GM12878 (cell line): ENCODE results near the gene NKX2-2. TPM values are rescaled to one million over a fixed set of nuclear protein-coding genes. Genes with fewer than 3 reads are reported as not detected.

Experiments used
- ATAC-seq: fragments of 200-7000 bp; cut with Tn5 transposase; 3 replicates; pipeline ENCODE4 v1.9.1; 2020; ENCODE audit warnings: mild to moderate bottlenecking, moderate library complexity
- BruUV-seq: library from RNA; stranded (reverse); fragments of 400-500 nt; replicated peaks from 2 replicates; lab custom pipeline; 2021; lab: Mats Ljungman, UMichigan
- CTCF ChIA-PET: fragments of 300-600 bp; sonication (Branson Sonifier 250); formaldehyde crosslinking; extraction: SDS; loops from one replicate; lab custom pipeline; 2021; ENCODE audit warnings: inconsistent platforms; lab: Yijun Ruan, JAX
- POLR2A ChIA-PET: fragments of 350-600 bp; formaldehyde crosslinking; extraction: SDS; loops from one replicate; lab custom pipeline; 2021; ENCODE audit warnings: inconsistent platforms; lab: Charles Lee
- RAD21 ChIA-PET: fragments of 300-600 bp; sonication (Branson Sonifier 250); formaldehyde crosslinking; loops from one replicate; lab custom pipeline; 2023; ENCODE audit warnings: antibody characterized with exemption; ENCODE audit not compliant: unreplicated experiment; lab: Charles Lee
- SMC1A ChIA-PET: fragments of 300-600 bp; sonication (Branson Sonifier 250); formaldehyde crosslinking; loops from one replicate; lab custom pipeline; 2023; ENCODE audit not compliant: unreplicated experiment, uncharacterized antibody; lab: Charles Lee
- DNase-seq: peaks from one replicate; pipeline ENCODE4 v3.0.0-alpha.2; 2011; ENCODE audit warnings: low read depth, low spot score
- FAIRE-seq: peaks from 3 replicates; lab custom pipeline; 2011; peaks lifted over from hg19 to GRCh38; lab: Jason Lieb, UNC
- H2AFZ ChIP-seq: 2 replicates; pipeline ENCODE4 v1.6.0; 2011; ENCODE audit warnings: low read depth, low read length, control low read depth; ENCODE audit not compliant: control insufficient read depth
- H3K27ac ChIP-seq: 2 replicates; pipeline ENCODE4 v1.5.1; 2011; ENCODE audit warnings: control low read depth; ENCODE audit not compliant: control insufficient read depth, insufficient read depth
- H3K27me3 ChIP-seq, 2 experiments: replicated peaks in 1 of 2; 2 replicates each; pipeline versions ENCODE4 v1.6.0 to v1.6.1; 2011; ENCODE audit warnings: low read length in 1 of 2; ENCODE audit not compliant: control insufficient read depth in 2 of 2, insufficient read depth in 2 of 2
- H3K36me3 ChIP-seq, 2 experiments: 2 replicates each; pipeline ENCODE4 v1.5.1; 2011; ENCODE audit warnings: low read length in 1 of 2; ENCODE audit not compliant: control insufficient read depth in 2 of 2, insufficient read depth in 2 of 2
- H3K4me1 ChIP-seq: 2 replicates; pipeline ENCODE4 v1.6.1; 2011; ENCODE audit warnings: mild to moderate bottlenecking, low read length, moderate library complexity, mixed read lengths; ENCODE audit not compliant: control insufficient read depth, insufficient read depth
- H3K4me2 ChIP-seq: 2 replicates; pipeline ENCODE4 v1.6.0; 2011; ENCODE audit warnings: control low read depth; ENCODE audit not compliant: control insufficient read depth, insufficient read depth
- H3K4me3 ChIP-seq: fragments of 200-600 bp; sonication (generic); 2 replicates; pipeline ENCODE4 v1.5.1; 2016
- H3K79me2 ChIP-seq: 2 replicates; pipeline ENCODE4 v1.6.0; 2011; ENCODE audit warnings: low read length; ENCODE audit not compliant: control insufficient read depth, insufficient read depth
- H3K9ac ChIP-seq: 2 replicates; pipeline ENCODE4 v1.8.0; 2011; ENCODE audit warnings: low read length, control low read depth, mixed read lengths; ENCODE audit not compliant: control insufficient read depth, insufficient read depth
- H3K9me3 ChIP-seq: replicated peaks from 3 replicates; pipeline ENCODE4 v1.5.1; 2011; ENCODE audit warnings: mild to moderate bottlenecking, low read length; ENCODE audit not compliant: control insufficient read depth, insufficient read depth
- H4K20me1 ChIP-seq: 2 replicates; pipeline ENCODE4 v1.6.0; 2011; ENCODE audit not compliant: control insufficient read depth, insufficient read depth
- ATF7 ChIP-seq: fragments of 450-650 bp; IDR thresholded peaks from 2 replicates; pipeline ENCODE4 v1.6.1; 2016; ENCODE audit warnings: low read depth, mild to moderate bottlenecking
- DPF2 ChIP-seq: fragments of 450-650 bp; IDR thresholded peaks from 2 replicates; pipeline ENCODE4 v1.6.1; 2017; ENCODE audit warnings: mild to moderate bottlenecking
- GATAD2B ChIP-seq: fragments of 450-650 bp; conservative IDR thresholded peaks from 2 replicates; pipeline ENCODE4 v1.6.1; 2017; ENCODE audit warnings: low read depth, mild to moderate bottlenecking, moderate library complexity
- HDAC2 ChIP-seq: fragments of 200-600 bp; sonication (generic); IDR thresholded peaks from 2 replicates; pipeline ENCODE4 v1.6.1; 2017
- IKZF1 ChIP-seq: fragments of 450-650 bp; conservative IDR thresholded peaks from 2 replicates; pipeline ENCODE4 v1.6.1; 2017; ENCODE audit warnings: antibody characterized with exemption, mild to moderate bottlenecking
- NKRF ChIP-seq: fragments of 450-650 bp; conservative IDR thresholded peaks from 2 replicates; pipeline ENCODE4 v1.6.1; 2017; ENCODE audit warnings: mild to moderate bottlenecking, moderate library complexity
- RAD51 ChIP-seq: fragments of 450-650 bp; IDR thresholded peaks from 2 replicates; pipeline ENCODE4 v1.6.1; 2016; ENCODE audit warnings: moderate library complexity, mild to moderate bottlenecking, inconsistent platforms
- SMARCA5 ChIP-seq: fragments of 450-650 bp; IDR thresholded peaks from 2 replicates; pipeline ENCODE4 v1.6.1; 2017; ENCODE audit warnings: mild to moderate bottlenecking
- SPI1 ChIP-seq: IDR thresholded peaks from 2 replicates; pipeline ENCODE4 v1.6.1; 2011; ENCODE audit warnings: low read depth, mild to moderate bottlenecking, low read length, moderate library complexity, borderline replicate concordance; ENCODE audit not compliant: insufficient read depth
- WGBS: methylation state at CpG from one replicate; pipeline ENCODE4 v1.1.6; 2016; ENCODE audit warnings: low lambda C conversion rate; ENCODE audit not compliant: insufficient replicate concordance, insufficient coverage; ENCODE audit errors: missing lambda C conversion rate; 5-methylcytosine and 5-hydroxymethylcytosine counted together
- in situ Hi-C: fragments of 300-500 bp; cut with MboI; formaldehyde crosslinking; loops from 9 replicates; pipeline ENCODE4 v1.14.3; 2018; ENCODE audit warnings: mixed read lengths
- intact Hi-C: fragments of 100-400 bp; cut with micrococcal nuclease; formaldehyde crosslinking; loops from one replicate; pipeline ENCODE4 v1.14.2; 2022; ENCODE audit not compliant: unreplicated experiment
- polyA plus RNA-seq, 11 experiments: library from polyadenylated mRNA; depleted of rRNA in 4 of 11; unstranded in 6 of 11; stranded (reverse) in 5 of 11; fragments of >200 nt; fragmentation: Nextera tagmentation in 4 of 11; fragmentation: Illumina TruSeq in 1 of 11; extraction: Ambion mirVana in 4 of 11; extraction: Trizol in 1 of 11; gene quantifications; 1 replicate in 1 of 11; 2 replicates in 10 of 11; pipeline versions ENCODE4 v1.2.1 to v1.2.3, GENCODE V29; 2011 to 2016; ENCODE audit warnings: inconsistent platforms in 2 of 11, missing spikeins in 2 of 11, low read depth in 1 of 11
- total RNA-seq, 4 experiments: library from RNA; depleted of rRNA in 3 of 4; stranded (reverse); fragments of >200 nt in 3 of 4; fragmentation: Illumina TruSeq in 1 of 4; extraction: Trizol in 1 of 4; gene quantifications; 2 replicates each; pipeline versions ENCODE4 v1.2.1 to v1.2.3, GENCODE V29; 2013 to 2021
- TF ChIP-seq, protein P1 (sequence below): IDR thresholded peaks from 2 replicates; pipeline ENCODE4 v1.6.1; 2011; ENCODE audit warnings: borderline replicate concordance, low read depth, mild to moderate bottlenecking, moderate library complexity, mixed read lengths, low read length; ENCODE audit not compliant: insufficient read depth; ENCODE audit errors: extremely low read length
- TF ChIP-seq, protein P2 (sequence below): fragments of 450-650 bp; IDR thresholded peaks from 2 replicates; pipeline ENCODE4 v1.6.1; 2017; ENCODE audit warnings: mild to moderate bottlenecking, moderate library complexity

NKX2-2 gene
- total and polyA plus RNA-seq, 10 of the 15 experiments (the other 5 are each of a cell fraction or from before 2014, with no cell fraction given) = not detected

- TF ChIP-seq NKRF = no peak
- TF ChIP-seq, protein P1, sequence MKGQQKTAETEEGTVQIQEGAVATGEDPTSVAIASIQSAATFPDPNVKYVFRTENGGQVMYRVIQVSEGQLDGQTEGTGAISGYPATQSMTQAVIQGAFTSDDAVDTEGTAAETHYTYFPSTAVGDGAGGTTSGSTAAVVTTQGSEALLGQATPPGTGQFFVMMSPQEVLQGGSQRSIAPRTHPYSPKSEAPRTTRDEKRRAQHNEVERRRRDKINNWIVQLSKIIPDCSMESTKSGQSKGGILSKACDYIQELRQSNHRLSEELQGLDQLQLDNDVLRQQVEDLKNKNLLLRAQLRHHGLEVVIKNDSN = no peak
- TF ChIP-seq, all 136 proteins: peak for 0
Measured at GRCh38 chr20:21550587-21550986, 36.7 kb upstream of the NKX2-2 start (continued).

DNA sequence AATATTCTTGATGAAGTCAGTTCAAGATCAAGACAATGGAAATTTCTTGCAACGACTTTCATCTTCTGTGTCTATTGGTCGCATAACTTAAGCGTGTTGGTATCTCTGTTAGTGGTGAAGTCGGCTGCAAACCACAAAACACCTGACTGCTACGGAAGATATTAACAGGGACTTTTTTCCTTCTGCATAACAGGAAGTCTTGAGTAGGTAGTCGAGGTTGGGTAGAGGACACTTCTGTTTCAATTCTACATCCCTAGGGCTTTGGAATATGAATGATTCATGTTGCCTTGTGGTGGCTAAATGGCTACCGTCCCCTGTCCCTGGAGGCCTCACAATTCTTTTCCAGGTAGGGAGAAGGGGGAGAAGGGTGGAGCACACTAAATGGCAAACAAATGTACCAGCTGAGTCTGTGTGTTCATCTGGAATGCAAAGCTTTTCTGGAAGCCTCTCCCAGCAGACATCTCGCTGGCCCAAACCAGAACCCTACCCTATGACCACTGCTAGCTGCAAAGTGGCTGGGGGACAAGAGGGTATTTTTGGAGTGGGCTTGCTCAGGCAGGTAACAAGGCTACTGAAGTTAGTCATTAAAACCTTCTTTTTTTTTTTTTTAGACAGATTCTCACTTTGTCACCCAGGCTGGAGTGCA lies 34.6 kb upstream of the NKX2-2 start:
- Histone ChIP-seq H3K9ac (no peak overlapping the region), H3K4me3 (no peak overlapping the region), H3K27ac (no peak overlapping the region), H3K36me3 (no peaks in the 10 kb centered on the region), H3K9me3 (no peaks in the 10 kb centered on the region), H3K4me1 (peaks cover 4% of the 10 kb centered on the region), H3K4me2 (peak overlapping the region; percentile 17; the same call in 1 of the 2 replicates), H2AFZ (no peak overlapping the region), H3K27me3 (peaks cover 0 to 2% of the 10 kb centered on the region in 2 experiments; a peak in 1 of 4 replicates), H4K20me1 (no peaks in the 10 kb centered on the region), H3K79me2 (no peaks in the 10 kb centered on the region)
- BruUV-seq = no TSS peak
- 18% methylated on average over 8 of the region's 8 CpGs for WGBS
- DNase-seq (peak; percentile 46), ATAC-seq (peak; percentile 86), FAIRE-seq (no peak)
- intact Hi-C loops (no loop called here), in situ Hi-C loops (no loop called here)
- CTCF ChIA-PET = interaction anchor here (0.6 to 7.1 kb wide), 7 partner anchors 10 to 672 kb away, joined by 3 to 43 read pairs (median 20); no protein-coding TSS in a partner anchor
- POLR2A ChIA-PET = interaction anchor here (3.7 to 4.6 kb wide), 2 partner anchors 9 to 15 kb away, joined by 28 to 40 read pairs; no protein-coding TSS in a partner anchor
- SMC1A ChIA-PET = interaction anchor here (1.1 to 10.1 kb wide), 7 partner anchors 11 to 835 kb away, joined by 3 to 131 read pairs (median 5); no protein-coding TSS in a partner anchor
- RAD21 ChIA-PET = interaction anchor here (3.3 to 5.5 kb wide), 4 partner anchors 10 to 22 kb away, joined by 8 to 43 read pairs (median 25); no protein-coding TSS in a partner anchor
- TF ChIP-seq GATAD2B = peak; percentile 63; the same call in 1 of the 2 replicates
- TF ChIP-seq, protein P2, sequence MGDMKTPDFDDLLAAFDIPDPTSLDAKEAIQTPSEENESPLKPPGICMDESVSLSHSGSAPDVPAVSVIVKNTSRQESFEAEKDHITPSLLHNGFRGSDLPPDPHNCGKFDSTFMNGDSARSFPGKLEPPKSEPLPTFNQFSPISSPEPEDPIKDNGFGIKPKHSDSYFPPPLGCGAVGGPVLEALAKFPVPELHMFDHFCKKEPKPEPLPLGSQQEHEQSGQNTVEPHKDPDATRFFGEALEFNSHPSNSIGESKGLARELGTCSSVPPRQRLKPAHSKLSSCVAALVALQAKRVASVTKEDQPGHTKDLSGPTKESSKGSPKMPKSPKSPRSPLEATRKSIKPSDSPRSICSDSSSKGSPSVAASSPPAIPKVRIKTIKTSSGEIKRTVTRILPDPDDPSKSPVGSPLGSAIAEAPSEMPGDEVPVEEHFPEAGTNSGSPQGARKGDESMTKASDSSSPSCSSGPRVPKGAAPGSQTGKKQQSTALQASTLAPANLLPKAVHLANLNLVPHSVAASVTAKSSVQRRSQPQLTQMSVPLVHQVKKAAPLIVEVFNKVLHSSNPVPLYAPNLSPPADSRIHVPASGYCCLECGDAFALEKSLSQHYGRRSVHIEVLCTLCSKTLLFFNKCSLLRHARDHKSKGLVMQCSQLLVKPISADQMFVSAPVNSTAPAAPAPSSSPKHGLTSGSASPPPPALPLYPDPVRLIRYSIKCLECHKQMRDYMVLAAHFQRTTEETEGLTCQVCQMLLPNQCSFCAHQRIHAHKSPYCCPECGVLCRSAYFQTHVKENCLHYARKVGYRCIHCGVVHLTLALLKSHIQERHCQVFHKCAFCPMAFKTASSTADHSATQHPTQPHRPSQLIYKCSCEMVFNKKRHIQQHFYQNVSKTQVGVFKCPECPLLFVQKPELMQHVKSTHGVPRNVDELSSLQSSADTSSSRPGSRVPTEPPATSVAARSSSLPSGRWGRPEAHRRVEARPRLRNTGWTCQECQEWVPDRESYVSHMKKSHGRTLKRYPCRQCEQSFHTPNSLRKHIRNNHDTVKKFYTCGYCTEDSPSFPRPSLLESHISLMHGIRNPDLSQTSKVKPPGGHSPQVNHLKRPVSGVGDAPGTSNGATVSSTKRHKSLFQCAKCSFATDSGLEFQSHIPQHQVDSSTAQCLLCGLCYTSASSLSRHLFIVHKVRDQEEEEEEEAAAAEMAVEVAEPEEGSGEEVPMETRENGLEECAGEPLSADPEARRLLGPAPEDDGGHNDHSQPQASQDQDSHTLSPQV = no peak
- TF ChIP-seq DPF2 = peak; percentile 84
- TF ChIP-seq SPI1 = peak; percentile 37; the same call in 1 of the 2 replicates
- peak; percentile 58 for TF ChIP-seq RAD51
- TF ChIP-seq SMARCA5 = peak; percentile 29; the same call in 1 of the 2 replicates
- no peak for TF ChIP-seq HDAC2
- peak; percentile 59 for TF ChIP-seq ATF7
- TF ChIP-seq IKZF1 = peak; percentile 99
